SK-N-SH (cell line): Measurements from ENCODE around the gene MIA. TPM values are rescaled to one million over a fixed set of nuclear protein-coding genes. Genes with fewer than 3 reads are reported as not detected.
"Not testable (repeated sequence)": the region's sequence is repeated elsewhere in the genome, so short reads cannot be mapped to it uniquely, and the experiment has no call there.

Source experiments
- CTCF ChIA-PET: fragments of 300-600, 350-600 bp; formaldehyde crosslinking; extraction: SDS; loops from one replicate; lab custom pipeline; 2021; lab: Yijun Ruan, JAX
- POLR2A ChIA-PET: fragments of 350-600 bp; sonication (Branson Sonifier 250); formaldehyde crosslinking; extraction: SDS; loops from one replicate; lab custom pipeline; 2020; ENCODE audit warnings: antibody characterized with exemption, inconsistent platforms; lab: Yijun Ruan, JAX
- DNase-seq: peaks from one replicate; pipeline ENCODE4 v3.0.0; 2012
- H2AFZ ChIP-seq: fragments of 200-600 bp; sonication (generic); 2 replicates; pipeline ENCODE4 v1.8.1; 2016; ENCODE audit warnings: antibody characterized with exemption, mild to moderate bottlenecking, low read depth
- H3F3A ChIP-seq: fragments of 200-600 bp; sonication (generic); replicated peaks from 2 replicates; pipeline ENCODE3; 2016; ENCODE audit warnings: antibody characterized with exemption, mild to moderate bottlenecking; ENCODE audit not compliant: insufficient read depth
- H3K27ac ChIP-seq, 2 experiments: fragments of 200-500 bp in 1 of 2; fragments of 200-600 bp in 1 of 2; sonication (Bioruptor generic) in 1 of 2; sonication (generic), shearing (Covaris generic) in 1 of 2; 2 replicates each; pipeline versions ENCODE4 v1.5.1 to v1.6.1; 2014 to 2016; ENCODE audit warnings: low read depth in 2 of 2, inconsistent platforms in 1 of 2, low read length in 1 of 2, mild to moderate bottlenecking in 1 of 2, mixed read lengths in 1 of 2
- H3K27me3 ChIP-seq: fragments of 200-600 bp; sonication (generic), shearing (Covaris generic); 2 replicates; pipeline ENCODE4 v1.6.1; 2016; ENCODE audit warnings: mixed run types; ENCODE audit not compliant: insufficient read depth
- H3K36me3 ChIP-seq, 2 experiments: fragments of 200-500 bp in 1 of 2; fragments of 200-600 bp in 1 of 2; sonication (Bioruptor generic) in 1 of 2; sonication (generic) in 1 of 2; replicated peaks in 1 of 2; 2 replicates each; pipeline versions ENCODE3 to v1.5.1; 2014 to 2016; ENCODE audit warnings: low read length in 1 of 2, mild to moderate bottlenecking in 1 of 2; ENCODE audit not compliant: insufficient read depth in 2 of 2, control insufficient read depth in 1 of 2
- H3K4me1 ChIP-seq, 2 experiments: fragments of 200-500 bp in 1 of 2; fragments of 200-600 bp in 1 of 2; sonication (Bioruptor generic) in 1 of 2; sonication (generic), shearing (Covaris generic) in 1 of 2; 2 replicates each; pipeline versions ENCODE4 v1.5.1 to v1.6.1; 2014 to 2016; ENCODE audit warnings: low read depth in 1 of 2, low read length in 1 of 2, mixed run types in 1 of 2; ENCODE audit not compliant: insufficient read depth in 2 of 2, control insufficient read depth in 1 of 2
- H3K4me2 ChIP-seq: fragments of 200-600 bp; sonication (generic), shearing (Covaris generic); 2 replicates; pipeline ENCODE4 v1.6.1; 2017; ENCODE audit warnings: mixed run types
- H3K4me3 ChIP-seq, 2 experiments: fragments of 200-500 bp in 1 of 2; fragments of 200-600 bp in 1 of 2; sonication (Bioruptor generic) in 1 of 2; sonication (generic), shearing (Covaris generic) in 1 of 2; 2 replicates each; pipeline versions ENCODE4 v1.5.1 to v1.8.1; 2014 to 2016; ENCODE audit warnings: low read depth in 2 of 2, inconsistent platforms in 1 of 2, low read length in 1 of 2, mild to moderate bottlenecking in 1 of 2, mixed read lengths in 1 of 2, moderate library complexity in 1 of 2
- H3K79me2 ChIP-seq: fragments of 200-600 bp; sonication (generic); 2 replicates; pipeline ENCODE4 v1.8.1; 2017; ENCODE audit warnings: mild to moderate bottlenecking; ENCODE audit not compliant: insufficient read depth
- H3K9ac ChIP-seq: fragments of 200-600 bp; sonication (generic); 2 replicates; pipeline ENCODE4 v1.6.1; 2017; ENCODE audit warnings: mixed run types
- H3K9me2 ChIP-seq: fragments of 200-600 bp; sonication (generic); 2 replicates; pipeline ENCODE4 v1.6.1; 2017; ENCODE audit warnings: mixed run types
- H3K9me3 ChIP-seq: fragments of 200-600 bp; sonication (generic); 2 replicates; pipeline ENCODE4 v1.6.1; 2017; ENCODE audit warnings: mixed run types, mild to moderate bottlenecking, moderate library complexity
- H4K20me1 ChIP-seq: fragments of 200-600 bp; sonication (generic); 2 replicates; pipeline ENCODE4 v1.6.1; 2017; ENCODE audit warnings: mild to moderate bottlenecking, mixed run types; ENCODE audit not compliant: insufficient read depth
- CTCF ChIP-seq: fragments of 200-600 bp; sonication (generic); IDR thresholded peaks from 2 replicates; pipeline ENCODE4 v1.6.1; 2017; ENCODE audit warnings: antibody characterized with exemption, mild to moderate bottlenecking, moderate library complexity
- NFIC ChIP-seq: IDR thresholded peaks from 2 replicates; pipeline ENCODE4 v1.4.0; 2012; ENCODE audit warnings: borderline replicate concordance
- RAD21 ChIP-seq: IDR thresholded peaks from 2 replicates; pipeline ENCODE4 v1.6.1; 2012; ENCODE audit warnings: mild to moderate bottlenecking, low read length
- SMC3 ChIP-seq: IDR thresholded peaks from 2 replicates; pipeline ENCODE4 v1.6.1; 2012; ENCODE audit warnings: low read depth, low read length, improper control_type of control experiment
- WGBS: methylation state at CpG from one replicate; pipeline ENCODE4 v1.1.6; 2017; ENCODE audit warnings: low lambda C conversion rate; 5-methylcytosine and 5-hydroxymethylcytosine counted together
- polyA plus RNA-seq, 3 experiments: library from polyadenylated mRNA; depleted of rRNA; stranded (reverse); fragments of >200 nt; gene quantifications; 2 replicates each; pipeline ENCODE4 v1.2.3, GENCODE V29; 2012

Gene MIA
- polyA plus RNA-seq, 1 of the 3 experiments (the other 2 are of a cell fraction), result not detected

DNA sequence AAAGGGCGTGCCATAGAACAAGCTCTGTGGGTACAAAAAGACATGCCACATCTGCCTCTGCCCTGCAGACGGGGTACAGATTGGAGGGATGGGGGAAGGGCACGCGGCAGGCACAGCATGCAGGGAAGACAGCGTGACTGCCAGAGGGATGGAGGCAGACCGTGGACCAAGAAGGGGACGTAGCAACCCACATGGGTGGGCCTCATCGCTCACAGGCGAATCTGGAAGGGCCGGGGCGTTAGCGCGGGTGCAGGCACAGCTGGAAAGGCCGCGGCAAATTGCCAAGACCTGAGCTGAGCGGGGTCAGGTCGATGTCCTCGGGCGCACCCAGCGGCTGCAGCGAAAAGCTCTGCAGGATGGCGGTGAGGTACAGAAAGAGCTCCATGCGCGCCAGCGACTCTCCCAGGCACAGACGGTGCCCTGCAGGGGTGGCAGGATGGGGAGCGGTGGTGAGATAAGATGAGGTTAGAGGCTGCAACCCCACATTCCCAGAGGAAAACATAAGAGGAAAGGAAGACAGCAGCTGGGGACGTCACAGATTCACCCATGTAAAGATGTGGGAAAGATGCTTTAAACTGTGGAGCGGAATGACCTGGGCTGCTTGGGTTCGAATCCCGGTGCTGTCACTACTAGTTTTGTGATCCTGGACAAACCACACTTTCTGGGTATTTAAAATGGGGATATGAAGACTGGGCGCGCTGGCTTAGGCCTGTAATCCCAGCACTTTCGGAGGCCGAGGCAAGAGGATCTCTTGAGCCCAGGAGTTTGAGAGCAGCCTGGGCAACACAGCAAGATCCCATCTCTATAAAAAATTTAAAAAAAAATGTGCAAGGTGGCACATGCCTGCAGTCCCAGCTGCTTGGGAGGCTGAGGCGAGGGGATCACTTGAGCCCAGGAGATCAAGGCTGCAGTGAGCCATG lies 43.4 kb downstream of the MIA start:
- 35% methylated on average over 24 of the region's 36 CpGs for WGBS
- H3K9ac ChIP-seq, H3K9me3 ChIP-seq, H3K79me2 ChIP-seq, POLR2A ChIA-PET, H2AFZ ChIP-seq, H3K27me3 ChIP-seq, H3K36me3 ChIP-seq, H3K9me2 ChIP-seq, H3F3A ChIP-seq, H3K27ac ChIP-seq, H3K4me3 ChIP-seq, H4K20me1 ChIP-seq, H3K4me1 ChIP-seq: not testable (repeated sequence)
- CTCF ChIA-PET, result interaction anchor here (1.3 to 5.4 kb wide), 8 partner anchors 9 to 156 kb away, joined by 3 to 44 read pairs (median 4); partner anchors contain the start of gene MIA
- TF ChIP-seq RAD21, result peak; percentile 15; the same call in 1 of the 2 replicates
- TF ChIP-seq NFIC, result peak; percentile 42; the same call in 1 of the 2 replicates
- peak; percentile 46; the same call in 1 of the 2 replicates for TF ChIP-seq CTCF
- peak overlapping the region; percentile 68; the same call in 1 of the 2 replicates for H3K4me2 ChIP-seq
- peak; percentile 57 for DNase-seq

GRCh38 chr19:40819479-40820234 lies 44.3 kb downstream of the MIA start:
- H3K4me1 ChIP-seq, DNase-seq, H3F3A ChIP-seq, H3K79me2 ChIP-seq, H3K4me3 ChIP-seq, H2AFZ ChIP-seq, H3K27me3 ChIP-seq, H4K20me1 ChIP-seq, H3K9me3 ChIP-seq, H3K4me2 ChIP-seq, H3K36me3 ChIP-seq, H3K9ac ChIP-seq, POLR2A ChIA-PET, H3K27ac ChIP-seq, H3K9me2 ChIP-seq: not testable (repeated sequence)
- CTCF ChIA-PET, result interaction anchor here (1.0 to 5.4 kb wide), 12 partner anchors 9 to 161 kb away, joined by 3 to 44 read pairs (median 3); partner anchors contain the start of gene MIA
- WGBS, result 49% methylated on average over 6 of the region's 6 CpGs
- TF ChIP-seq SMC3 (peak; percentile 46), RAD21 (peak; percentile 63), CTCF (peak; percentile 73)
